Measurements from ENCODE around the gene GPATCH2.

Gene GPATCH2

GRCh38 chr1:217443845-217444244 lies 187.0 kb downstream of the GPATCH2 start:
- in situ Hi-C loops (cut with MboI; ENCODE audit: low pct_unique_long_range_greater_than_20kb, low sequenced_read_pairs, unreplicated experiment), result no loop called here
- DNase-seq (ENCODE audit: low spot score), result no peak
- no peak for TF ChIP-seq CTCF (IDR thresholded peaks at IDR 0.05; ENCODE audit: extremely low read depth, insufficient read depth, missing control alignments)

- in situ Hi-C loops (cut with MboI; ENCODE audit: low pct_unique_long_range_greater_than_20kb, low sequenced_read_pairs, unreplicated experiment), result no loop called here
- DNase-seq (ENCODE audit: low spot score), result no peak
- TF ChIP-seq CTCF (IDR thresholded peaks at IDR 0.05; ENCODE audit: extremely low read depth, insufficient read depth, missing control alignments), result no peak
Observed at GRCh38 chr1:217437376-217437775, 193.5 kb downstream of the GPATCH2 start.

- no peak for DNase-seq (ENCODE audit: low spot score)
- no peak for TF ChIP-seq CTCF (IDR thresholded peaks at IDR 0.05; ENCODE audit: extremely low read depth, insufficient read depth, missing control alignments)
- in situ Hi-C loops (cut with MboI; ENCODE audit: low pct_unique_long_range_greater_than_20kb, low sequenced_read_pairs, unreplicated experiment), result no loop called here
Observed at GRCh38 chr1:217435204-217435603, 195.7 kb downstream of the GPATCH2 start.

GRCh38 chr1:217433664-217434063 lies 197.2 kb downstream of the GPATCH2 start:
- TF ChIP-seq CTCF (IDR thresholded peaks at IDR 0.05; ENCODE audit: extremely low read depth, insufficient read depth, missing control alignments), result no peak
- in situ Hi-C loops (cut with MboI; ENCODE audit: low pct_unique_long_range_greater_than_20kb, low sequenced_read_pairs, unreplicated experiment), result no loop called here
- no peak for DNase-seq (ENCODE audit: low spot score)

- in situ Hi-C loops (cut with MboI; ENCODE audit: low pct_unique_long_range_greater_than_20kb, low sequenced_read_pairs, unreplicated experiment), result no loop called here
- DNase-seq (ENCODE audit: low spot score), result no peak
- TF ChIP-seq CTCF (IDR thresholded peaks at IDR 0.05; ENCODE audit: extremely low read depth, insufficient read depth, missing control alignments), result no peak
Observed at GRCh38 chr1:217432339-217432738, 198.6 kb downstream of the GPATCH2 start.

GRCh38 chr1:217431395-217431794 lies 199.5 kb downstream of the GPATCH2 start:
- peak; percentile 27 for TF ChIP-seq CTCF (IDR thresholded peaks at IDR 0.05; ENCODE audit: extremely low read depth, insufficient read depth, missing control alignments)

GRCh38 chr1:217425422-217425821 lies 205.5 kb downstream of the GPATCH2 start:
- in situ Hi-C loops (cut with MboI; ENCODE audit: low pct_unique_long_range_greater_than_20kb, low sequenced_read_pairs, unreplicated experiment), result no loop called here
- no peak for TF ChIP-seq CTCF (IDR thresholded peaks at IDR 0.05; ENCODE audit: extremely low read depth, insufficient read depth, missing control alignments)
- no peak for DNase-seq (ENCODE audit: low spot score)

More at GRCh38 chr1:217431395-217431794, 199.5 kb downstream of the GPATCH2 start:
- in situ Hi-C loops (cut with MboI; ENCODE audit: low pct_unique_long_range_greater_than_20kb, low sequenced_read_pairs, unreplicated experiment), result no loop called here
- DNase-seq (ENCODE audit: low spot score), result no peak

All from GM13977 (cell line).